Calu3 (cell line): ENCODE measurements around the gene GLYR1. TPM values are rescaled to one million over a fixed set of nuclear protein-coding genes. Genes with fewer than 3 reads are reported as not detected.

Experiments
- BruUV-seq: library from RNA; stranded (reverse); fragments of 400-500 nt; replicated peaks from 2 replicates; lab custom pipeline; 2021; lab: Mats Ljungman, UMichigan
- CTCF ChIA-PET: fragments of 300-600 bp; sonication (Branson Sonifier 250); formaldehyde crosslinking; loops from one replicate; lab custom pipeline; 2022; ENCODE audit warnings: antibody characterized with exemption; lab: Charles Lee
- DNase-seq: peaks from one replicate; pipeline ENCODE4 v3.0.0; 2022
- H3K27ac Mint-ChIP-seq: one replicate; pipeline ENCODE4 v1.8.0; 2022; ENCODE audit warnings: mixed read lengths; ENCODE audit not compliant: unreplicated experiment
- H3K27me3 Mint-ChIP-seq: one replicate; pipeline ENCODE4 v1.8.0; 2022; ENCODE audit warnings: mixed read lengths; ENCODE audit not compliant: unreplicated experiment
- H3K36me3 Mint-ChIP-seq: one replicate; pipeline ENCODE4 v1.8.0; 2022; ENCODE audit warnings: mild to moderate bottlenecking, moderate library complexity, mixed read lengths; ENCODE audit not compliant: insufficient read depth, unreplicated experiment
- H3K4me1 Mint-ChIP-seq: one replicate; pipeline ENCODE4 v1.8.0; 2022; ENCODE audit warnings: mild to moderate bottlenecking, low read depth, mixed read lengths; ENCODE audit not compliant: unreplicated experiment
- H3K4me3 Mint-ChIP-seq: one replicate; pipeline ENCODE4 v1.8.0; 2022; ENCODE audit warnings: mild to moderate bottlenecking, low read depth, moderate library complexity, mixed read lengths; ENCODE audit not compliant: unreplicated experiment
- H3K9me3 Mint-ChIP-seq: one replicate; pipeline ENCODE4 v1.8.0; 2022; ENCODE audit warnings: low read depth, mixed read lengths; ENCODE audit not compliant: unreplicated experiment
- intact Hi-C: fragments of 100-400 bp; cut with micrococcal nuclease; formaldehyde crosslinking; loops from one replicate; pipeline ENCODE4 v1.10.0; 2022; ENCODE audit not compliant: unreplicated experiment
- total RNA-seq: library from RNA; stranded (reverse); gene quantifications from 2 replicates; pipeline ENCODE4 v1.2.3, GENCODE V29; 2022
- TF ChIP-seq, protein P1 (sequence below): fragments of 200-600 bp; IDR thresholded peaks from one replicate; pipeline ENCODE4 v1.8.0; 2022; ENCODE audit warnings: antibody characterized with exemption; ENCODE audit not compliant: unreplicated experiment

GLYR1 gene
- total RNA-seq, 1 experiment from 2014 or later = 158 TPM

DNA sequence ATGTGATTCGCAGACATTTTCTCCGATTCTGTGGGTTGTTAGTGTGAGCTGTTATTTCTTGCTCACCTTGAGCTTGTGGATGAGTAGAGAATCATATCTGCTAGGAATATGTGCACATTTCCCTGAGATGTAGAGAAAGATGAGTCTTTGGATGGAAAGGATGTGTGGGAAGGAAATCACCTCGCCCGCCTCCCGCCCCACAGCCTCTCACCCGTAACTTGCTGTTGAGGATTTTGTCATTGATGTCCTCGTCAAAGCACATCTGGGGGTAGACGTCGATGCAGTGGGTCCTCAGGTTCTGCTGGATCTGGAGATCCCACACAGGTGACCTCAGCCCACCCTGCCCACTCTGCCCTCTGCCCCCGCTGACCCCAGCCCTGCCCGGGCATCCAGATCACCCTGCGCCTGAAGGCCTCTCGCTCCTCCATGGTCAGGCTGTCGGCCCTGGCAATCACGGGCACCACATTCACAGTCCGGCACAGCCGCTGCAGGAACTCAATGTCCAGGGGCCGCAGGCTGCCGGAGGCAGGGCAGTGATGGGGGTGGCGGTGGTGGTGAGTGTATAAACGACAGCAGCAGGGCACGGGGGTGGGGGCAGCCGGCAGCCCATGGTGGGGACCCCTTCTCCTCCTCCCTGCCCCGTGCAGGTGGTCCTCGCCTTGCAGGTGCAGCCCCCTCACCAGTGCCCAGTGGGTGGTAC lies 63.7 kb downstream of the GLYR1 start:
- no peaks in the 10 kb centered on the region for H3K27me3 Mint-ChIP-seq
- no TSS peak for BruUV-seq
- intact Hi-C loops = no loop called here
- TF ChIP-seq, protein P1, sequence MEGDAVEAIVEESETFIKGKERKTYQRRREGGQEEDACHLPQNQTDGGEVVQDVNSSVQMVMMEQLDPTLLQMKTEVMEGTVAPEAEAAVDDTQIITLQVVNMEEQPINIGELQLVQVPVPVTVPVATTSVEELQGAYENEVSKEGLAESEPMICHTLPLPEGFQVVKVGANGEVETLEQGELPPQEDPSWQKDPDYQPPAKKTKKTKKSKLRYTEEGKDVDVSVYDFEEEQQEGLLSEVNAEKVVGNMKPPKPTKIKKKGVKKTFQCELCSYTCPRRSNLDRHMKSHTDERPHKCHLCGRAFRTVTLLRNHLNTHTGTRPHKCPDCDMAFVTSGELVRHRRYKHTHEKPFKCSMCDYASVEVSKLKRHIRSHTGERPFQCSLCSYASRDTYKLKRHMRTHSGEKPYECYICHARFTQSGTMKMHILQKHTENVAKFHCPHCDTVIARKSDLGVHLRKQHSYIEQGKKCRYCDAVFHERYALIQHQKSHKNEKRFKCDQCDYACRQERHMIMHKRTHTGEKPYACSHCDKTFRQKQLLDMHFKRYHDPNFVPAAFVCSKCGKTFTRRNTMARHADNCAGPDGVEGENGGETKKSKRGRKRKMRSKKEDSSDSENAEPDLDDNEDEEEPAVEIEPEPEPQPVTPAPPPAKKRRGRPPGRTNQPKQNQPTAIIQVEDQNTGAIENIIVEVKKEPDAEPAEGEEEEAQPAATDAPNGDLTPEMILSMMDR = no peak
- no peak overlapping the region for H3K27ac Mint-ChIP-seq
- no peaks in the 10 kb centered on the region for H3K9me3 Mint-ChIP-seq
- no peak overlapping the region for H3K4me3 Mint-ChIP-seq
- DNase-seq = no peak
- H3K36me3 Mint-ChIP-seq = no peaks in the 10 kb centered on the region
- CTCF ChIA-PET = no interaction called here
- H3K4me1 Mint-ChIP-seq = peaks cover 9% of the 10 kb centered on the region

DNA sequence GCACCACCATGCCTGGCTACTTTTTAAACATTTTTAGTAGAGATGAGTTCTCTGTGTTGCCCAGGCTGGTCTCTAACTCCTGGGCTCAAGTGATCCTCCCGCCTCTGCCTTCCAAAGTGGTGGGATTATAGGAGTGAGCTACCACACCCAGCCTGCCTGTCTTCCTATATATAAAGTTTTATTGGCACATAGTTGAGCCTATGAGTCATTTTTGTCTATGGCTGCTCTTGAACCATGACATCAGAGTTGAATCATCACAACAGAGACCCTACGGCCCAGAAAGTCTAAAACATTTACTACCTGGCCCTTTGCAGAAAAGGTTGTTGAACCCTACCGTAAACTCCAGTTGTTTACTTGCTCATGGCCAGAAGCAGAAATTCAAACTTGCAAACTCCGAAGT lies 66.9 kb downstream of the GLYR1 start:
- BruUV-seq = no TSS peak
- intact Hi-C loops = no loop called here
- Mint-ChIP-seq H3K27ac (no peak overlapping the region), H3K9me3 (no peaks in the 10 kb centered on the region), H3K27me3 (no peaks in the 10 kb centered on the region), H3K36me3 (no peaks in the 10 kb centered on the region), H3K4me3 (no peak overlapping the region), H3K4me1 (no peaks in the 10 kb centered on the region)
- CTCF ChIA-PET = interaction anchor here (0.6 to 1.1 kb wide), 2 partner anchors 12 to 15 kb away, joined by 3 to 8 read pairs; partner anchors contain the start of gene SMIM22
- DNase-seq = no peak
- TF ChIP-seq, protein P1 = no peak

DNA sequence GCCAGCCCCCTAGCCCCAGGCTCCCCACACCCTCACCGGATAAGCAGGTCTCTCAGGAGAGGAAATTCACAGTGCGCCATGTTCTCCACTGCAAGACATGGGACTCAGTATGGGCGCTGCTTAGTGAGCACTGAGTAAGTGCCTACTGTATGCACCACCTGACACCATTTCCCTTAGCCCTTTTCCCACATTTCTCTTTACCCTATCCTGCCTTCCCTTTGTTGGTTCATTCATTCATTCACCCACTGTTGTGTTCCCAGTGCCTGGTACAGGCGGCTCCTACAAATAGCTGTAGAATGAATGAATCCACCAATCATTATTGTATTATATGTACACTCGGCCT lies 69.1 kb downstream of the GLYR1 start:
- Mint-ChIP-seq H3K36me3 (no peaks in the 10 kb centered on the region), H3K4me1 (no peaks in the 10 kb centered on the region), H3K27me3 (no peaks in the 10 kb centered on the region), H3K9me3 (no peaks in the 10 kb centered on the region), H3K4me3 (no peak overlapping the region), H3K27ac (no peak overlapping the region)
- TF ChIP-seq, protein P1 = no peak
- CTCF ChIA-PET = no interaction called here
- DNase-seq = no peak
- no TSS peak for BruUV-seq
- intact Hi-C loops = no loop called here

DNA sequence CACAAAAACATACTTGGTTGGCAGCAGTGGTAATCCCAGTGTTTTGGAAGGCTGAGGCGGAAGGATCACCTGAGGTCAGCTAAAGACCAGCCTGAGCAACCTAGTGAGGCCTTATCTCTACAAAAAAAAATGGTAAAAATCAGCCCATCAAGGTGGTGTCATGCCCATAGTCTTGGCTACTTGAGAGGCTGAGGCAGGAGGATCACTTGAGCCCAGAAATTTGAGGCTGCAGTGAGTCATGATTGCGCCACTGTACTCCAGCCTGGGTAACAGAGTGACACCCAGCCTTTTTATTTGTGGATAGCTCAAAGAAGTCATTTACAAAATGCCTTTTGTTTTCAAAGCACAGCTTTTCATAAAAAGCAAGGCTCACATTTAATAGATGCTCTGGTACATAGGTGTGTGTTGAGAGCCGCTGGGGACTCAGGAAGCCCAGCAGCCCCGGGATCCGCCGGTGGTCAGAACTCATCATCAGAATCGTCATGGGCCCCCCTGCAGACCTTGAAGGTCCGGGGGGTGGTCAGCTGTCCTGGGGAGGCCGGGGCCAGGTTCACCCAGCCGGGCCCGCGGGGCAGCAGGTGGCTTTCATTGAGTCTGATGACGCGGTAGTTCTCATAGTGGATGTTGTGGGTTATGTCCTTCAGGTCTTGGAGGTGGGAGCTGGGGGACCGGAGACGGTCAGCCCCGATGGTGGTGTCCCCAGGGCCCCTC lies 69.6 kb downstream of the GLYR1 start:
- no peaks in the 10 kb centered on the region for H3K27me3 Mint-ChIP-seq
- no peak overlapping the region for H3K4me3 Mint-ChIP-seq
- BruUV-seq = no TSS peak
- TF ChIP-seq, protein P1 = no peak
- no peaks in the 10 kb centered on the region for H3K9me3 Mint-ChIP-seq
- no peaks in the 10 kb centered on the region for H3K4me1 Mint-ChIP-seq
- CTCF ChIA-PET = no interaction called here
- no peak overlapping the region for H3K27ac Mint-ChIP-seq
- no peak for DNase-seq
- intact Hi-C loops = no loop called here
- H3K36me3 Mint-ChIP-seq = no peaks in the 10 kb centered on the region
